PC-9 (cell line): ENCODE data around the gene WNT8A. TPM values are rescaled to one million over a fixed set of nuclear protein-coding genes. Genes with fewer than 3 reads are reported as not detected.
A peak's percentile ranks its signal among the peaks of the same experiment; 100 is the strongest.

Experiments used
- BruUV-seq: library from RNA; stranded (reverse); fragments of 400-500 nt; replicated peaks from 2 replicates; lab custom pipeline; 2021; lab: Mats Ljungman, UMichigan
- CTCF ChIA-PET: fragments of 300-600 bp; sonication (Branson Sonifier 250); formaldehyde crosslinking; loops from one replicate; lab custom pipeline; 2022; ENCODE audit warnings: antibody characterized with exemption; lab: Charles Lee
- POLR2A ChIA-PET: fragments of 300-600 bp; sonication (Branson Sonifier 250); formaldehyde crosslinking; loops from one replicate; lab custom pipeline; 2022; ENCODE audit warnings: antibody characterized with exemption; ENCODE audit not compliant: unreplicated experiment; lab: Charles Lee
- DNase-seq, 2 experiments: peaks; one replicate each; pipeline versions ENCODE4 v3.0.0 to v3.0.0-alpha.2; 2015 to 2022; ENCODE audit warnings: mixed read lengths in 1 of 2
- H2AFZ ChIP-seq: fragments of 200-600 bp; sonication (generic); 2 replicates; pipeline ENCODE4 v1.8.1; 2017; ENCODE audit warnings: antibody characterized with exemption
- H3F3A ChIP-seq: fragments of 200-600 bp; sonication (generic); 2 replicates; pipeline ENCODE4 v1.8.1; 2017; ENCODE audit warnings: antibody characterized with exemption, mild to moderate bottlenecking, low read depth; ENCODE audit not compliant: insufficient read depth
- H3K27ac ChIP-seq: fragments of 200-600 bp; sonication (generic); 2 replicates; pipeline ENCODE4 v1.6.1; 2016; ENCODE audit warnings: mixed run types
- H3K27me3 ChIP-seq: fragments of 200-600 bp; sonication (generic); 2 replicates; pipeline ENCODE4 v1.6.1; 2016; ENCODE audit warnings: low read depth, mixed run types; ENCODE audit not compliant: insufficient read depth
- H3K36me3 ChIP-seq: fragments of 200-600 bp; sonication (generic); 2 replicates; pipeline ENCODE4 v1.6.1; 2016; ENCODE audit warnings: low read depth, mixed run types
- H3K4me1 ChIP-seq: fragments of 200-600 bp; sonication (generic); replicated peaks from 2 replicates; pipeline ENCODE4 v1.6.1; 2016; ENCODE audit warnings: mixed run types; ENCODE audit not compliant: insufficient read depth
- H3K4me2 ChIP-seq: fragments of 200-600 bp; sonication (generic); 2 replicates; pipeline ENCODE4 v1.6.1; 2017; ENCODE audit warnings: mixed run types
- H3K4me3 ChIP-seq: fragments of 200-600 bp; sonication (generic); 2 replicates; pipeline ENCODE4 v1.6.1; 2016; ENCODE audit warnings: mixed run types
- H3K79me2 ChIP-seq: fragments of 200-600 bp; sonication (generic); 2 replicates; pipeline ENCODE4 v1.6.1; 2017; ENCODE audit warnings: low read depth, mixed run types
- H3K9me2 ChIP-seq: fragments of 200-600 bp; sonication (generic); 2 replicates; pipeline ENCODE4 v1.8.1; 2017; ENCODE audit warnings: mild to moderate bottlenecking; ENCODE audit not compliant: insufficient read depth
- H3K9me3 ChIP-seq: fragments of 200-600 bp; sonication (generic); 2 replicates; pipeline ENCODE4 v1.8.1; 2016; ENCODE audit warnings: low read depth; ENCODE audit not compliant: insufficient read depth
- H4K20me1 ChIP-seq: fragments of 200-600 bp; sonication (generic); 2 replicates; pipeline ENCODE4 v1.8.1; 2017; ENCODE audit not compliant: insufficient read depth
- EZH2 ChIP-seq: fragments of 200-600 bp; sonication (generic); IDR thresholded peaks from 2 replicates; pipeline ENCODE4 v1.8.0; 2017; ENCODE audit warnings: antibody characterized with exemption, low read depth
- intact Hi-C: fragments of 100-400 bp; cut with micrococcal nuclease; formaldehyde crosslinking; loops from one replicate; pipeline ENCODE4 v1.10.0; 2022; ENCODE audit not compliant: unreplicated experiment
- total RNA-seq: library from RNA; stranded (reverse); gene quantifications from 2 replicates; pipeline ENCODE4 v1.2.3, GENCODE V29; 2021
- TF ChIP-seq, protein P1 (sequence below): fragments of 200-600 bp; sonication (generic); conservative IDR thresholded peaks from 2 replicates; pipeline ENCODE4 v1.6.1; 2017; ENCODE audit warnings: mixed run types, antibody characterized with exemption, mild to moderate bottlenecking, moderate library complexity

WNT8A gene
- total RNA-seq, 1 experiment from 2014 or later, result not detected

DNA sequence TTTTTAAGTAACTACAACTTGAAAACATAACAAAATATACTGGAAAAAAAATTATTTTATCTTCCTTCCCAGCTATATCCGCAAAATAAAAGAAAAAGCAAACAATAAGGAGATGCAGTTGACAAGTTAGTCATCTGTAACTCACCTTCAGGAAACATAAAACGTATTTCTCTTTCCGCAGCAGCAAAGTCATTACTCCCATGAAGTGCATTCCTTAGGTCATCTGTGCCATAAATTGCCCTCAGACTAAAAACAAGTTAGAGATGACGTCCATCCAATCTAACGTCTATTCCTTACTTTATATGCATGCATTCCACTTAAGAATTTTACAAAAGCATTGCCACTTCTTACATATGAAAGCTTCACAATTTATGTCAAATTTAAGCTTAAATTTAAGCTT, 44.5 kb downstream of the WNT8A start:
- H3K79me2 ChIP-seq, result no peaks in the 10 kb centered on the region
- no peak overlapping the region for H3K4me3 ChIP-seq
- no peak overlapping the region for H3K4me2 ChIP-seq
- no peaks in the 10 kb centered on the region for H3F3A ChIP-seq
- intact Hi-C loops, result no loop called here
- no TSS peak for BruUV-seq
- H2AFZ ChIP-seq, result no peak overlapping the region
- H3K4me1 ChIP-seq, result no peaks in the 10 kb centered on the region; the same call in 1 of the 2 replicates
- no peak for DNase-seq
- no peaks in the 10 kb centered on the region for H3K27me3 ChIP-seq
- H3K36me3 ChIP-seq, result no peaks in the 10 kb centered on the region
- POLR2A ChIA-PET, result no interaction called here
- no peaks in the 10 kb centered on the region for H3K9me2 ChIP-seq
- no peaks in the 10 kb centered on the region for H3K9me3 ChIP-seq
- no peak overlapping the region for H3K27ac ChIP-seq
- CTCF ChIA-PET, result no interaction called here
- TF ChIP-seq, protein P1, sequence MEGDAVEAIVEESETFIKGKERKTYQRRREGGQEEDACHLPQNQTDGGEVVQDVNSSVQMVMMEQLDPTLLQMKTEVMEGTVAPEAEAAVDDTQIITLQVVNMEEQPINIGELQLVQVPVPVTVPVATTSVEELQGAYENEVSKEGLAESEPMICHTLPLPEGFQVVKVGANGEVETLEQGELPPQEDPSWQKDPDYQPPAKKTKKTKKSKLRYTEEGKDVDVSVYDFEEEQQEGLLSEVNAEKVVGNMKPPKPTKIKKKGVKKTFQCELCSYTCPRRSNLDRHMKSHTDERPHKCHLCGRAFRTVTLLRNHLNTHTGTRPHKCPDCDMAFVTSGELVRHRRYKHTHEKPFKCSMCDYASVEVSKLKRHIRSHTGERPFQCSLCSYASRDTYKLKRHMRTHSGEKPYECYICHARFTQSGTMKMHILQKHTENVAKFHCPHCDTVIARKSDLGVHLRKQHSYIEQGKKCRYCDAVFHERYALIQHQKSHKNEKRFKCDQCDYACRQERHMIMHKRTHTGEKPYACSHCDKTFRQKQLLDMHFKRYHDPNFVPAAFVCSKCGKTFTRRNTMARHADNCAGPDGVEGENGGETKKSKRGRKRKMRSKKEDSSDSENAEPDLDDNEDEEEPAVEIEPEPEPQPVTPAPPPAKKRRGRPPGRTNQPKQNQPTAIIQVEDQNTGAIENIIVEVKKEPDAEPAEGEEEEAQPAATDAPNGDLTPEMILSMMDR, result no peak
- TF ChIP-seq EZH2, result no peak
- no peaks in the 10 kb centered on the region for H4K20me1 ChIP-seq

DNA sequence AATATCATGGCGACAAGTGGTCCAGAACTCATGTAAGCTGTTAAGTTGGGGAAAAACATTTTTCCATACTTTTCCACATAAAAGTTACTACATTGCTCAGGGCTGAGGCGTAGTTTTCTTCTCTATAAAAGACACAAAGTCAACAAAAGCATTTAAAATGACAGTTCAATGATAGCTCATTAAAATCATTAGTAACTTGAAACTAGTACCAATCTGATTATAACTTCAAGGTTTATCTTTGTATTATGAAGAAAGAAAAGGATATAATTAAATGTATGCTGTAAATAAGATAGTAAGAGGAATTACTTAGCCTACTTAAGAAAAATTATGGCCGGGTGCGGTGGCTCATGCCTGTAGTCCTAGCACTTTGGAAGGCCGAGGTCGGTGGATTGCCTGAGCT, 45.5 kb downstream of the WNT8A start:
- H3K27ac ChIP-seq, result no peak overlapping the region
- no peak for DNase-seq
- no peaks in the 10 kb centered on the region for H3K9me2 ChIP-seq
- POLR2A ChIA-PET, result interaction anchor here (0.6 kb wide), 1 partner anchor 548 kb away, joined by 5 read pairs; no protein-coding TSS in a partner anchor
- TF ChIP-seq, protein P1, result no peak
- TF ChIP-seq EZH2, result no peak
- H3F3A ChIP-seq, result no peaks in the 10 kb centered on the region
- no peak overlapping the region for H2AFZ ChIP-seq
- H3K4me3 ChIP-seq, result no peak overlapping the region
- no peaks in the 10 kb centered on the region for H3K79me2 ChIP-seq
- no peaks in the 10 kb centered on the region for H4K20me1 ChIP-seq
- CTCF ChIA-PET, result interaction anchor here (0.6 kb wide), 1 partner anchor 66 kb away, joined by 4 read pairs; no protein-coding TSS in a partner anchor
- H3K4me1 ChIP-seq, result no peaks in the 10 kb centered on the region; the same call in 1 of the 2 replicates
- BruUV-seq, result no TSS peak
- H3K9me3 ChIP-seq, result no peaks in the 10 kb centered on the region
- H3K36me3 ChIP-seq, result no peaks in the 10 kb centered on the region
- H3K4me2 ChIP-seq, result no peak overlapping the region
- H3K27me3 ChIP-seq, result no peaks in the 10 kb centered on the region
- intact Hi-C loops, result no loop called here

DNA sequence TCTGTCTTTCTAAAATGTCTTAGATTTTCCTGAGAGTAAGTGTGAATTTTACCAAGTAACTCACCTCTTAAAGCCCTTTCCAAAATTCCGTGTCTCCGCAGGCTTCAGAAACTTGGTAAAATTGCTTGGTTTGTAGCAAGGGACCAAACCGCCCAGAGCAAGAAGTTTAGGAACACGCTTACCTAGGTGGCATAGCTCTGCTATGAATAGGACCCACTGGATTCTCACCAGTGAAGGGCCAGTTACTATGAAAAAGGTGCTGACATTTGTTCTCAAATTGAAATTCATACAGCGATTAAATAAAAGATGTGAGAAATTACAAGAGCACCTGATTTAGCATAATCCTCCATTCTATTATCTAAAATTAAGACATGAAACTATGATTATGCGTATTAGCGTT, 48.7 kb downstream of the WNT8A start:
- H3K27ac ChIP-seq, result no peak overlapping the region
- H3K9me2 ChIP-seq, result no peaks in the 10 kb centered on the region; the same call in 1 of the 2 replicates
- intact Hi-C loops, result loop anchor here (2.0 to 5.0 kb wide), 3 partner anchors 380 to 810 kb away; no protein-coding TSS in a partner anchor
- no peaks in the 10 kb centered on the region for H3K79me2 ChIP-seq
- no peak for DNase-seq
- H3K4me2 ChIP-seq, result peak overlapping the region; percentile 80
- no peak overlapping the region; the same call in 1 of the 2 replicates for H2AFZ ChIP-seq
- H3F3A ChIP-seq, result no peaks in the 10 kb centered on the region
- TF ChIP-seq, protein P1, result no peak
- no peak for TF ChIP-seq EZH2
- no peaks in the 10 kb centered on the region for H4K20me1 ChIP-seq
- no peaks in the 10 kb centered on the region for H3K27me3 ChIP-seq
- no peaks in the 10 kb centered on the region; the same call in 1 of the 2 replicates for H3K4me1 ChIP-seq
- BruUV-seq, result no TSS peak
- H3K4me3 ChIP-seq, result no peak overlapping the region; the same call in 1 of the 2 replicates
- no peaks in the 10 kb centered on the region for H3K9me3 ChIP-seq
- H3K36me3 ChIP-seq, result no peaks in the 10 kb centered on the region
- POLR2A ChIA-PET, result interaction anchor here (0.6 kb wide), 1 partner anchor 899 kb away, joined by 3 read pairs; no protein-coding TSS in a partner anchor
- CTCF ChIA-PET, result interaction anchor here (0.6 to 1.5 kb wide), 4 partner anchors 54 to 472 kb away, joined by 5 to 7 read pairs (median 6); no protein-coding TSS in a partner anchor
